ENCODE measurements around the gene DYNLRB1.

The DYNLRB1 gene

DNA sequence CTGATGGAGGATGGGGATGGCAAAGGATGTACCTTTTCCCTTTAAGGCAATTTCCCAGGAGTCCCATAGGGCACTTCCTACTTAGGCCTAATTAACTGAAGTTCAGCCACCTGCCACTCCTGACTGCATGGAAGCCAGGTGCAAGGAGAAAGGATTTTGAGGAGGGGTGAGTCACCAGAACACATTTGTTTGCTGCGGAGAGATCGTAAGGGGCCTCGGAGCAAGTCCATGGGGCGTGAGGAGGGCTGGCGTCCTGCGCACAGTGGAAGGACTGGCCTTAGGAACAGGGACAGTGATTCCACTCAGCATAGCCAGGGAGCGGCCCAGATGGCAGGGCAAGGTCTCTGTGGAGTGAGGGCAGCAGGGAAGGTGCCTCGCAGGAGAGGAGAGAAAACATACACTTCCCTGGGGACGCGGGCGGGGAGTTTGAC lies 30.5 kb downstream of the DYNLRB1 start:
- H3K4me3 ChIP-seq (ENCODE audit: low read length) = no peak overlapping the region
- no peak for DNase-seq (ENCODE audit: low read depth, low spot score)

DNA sequence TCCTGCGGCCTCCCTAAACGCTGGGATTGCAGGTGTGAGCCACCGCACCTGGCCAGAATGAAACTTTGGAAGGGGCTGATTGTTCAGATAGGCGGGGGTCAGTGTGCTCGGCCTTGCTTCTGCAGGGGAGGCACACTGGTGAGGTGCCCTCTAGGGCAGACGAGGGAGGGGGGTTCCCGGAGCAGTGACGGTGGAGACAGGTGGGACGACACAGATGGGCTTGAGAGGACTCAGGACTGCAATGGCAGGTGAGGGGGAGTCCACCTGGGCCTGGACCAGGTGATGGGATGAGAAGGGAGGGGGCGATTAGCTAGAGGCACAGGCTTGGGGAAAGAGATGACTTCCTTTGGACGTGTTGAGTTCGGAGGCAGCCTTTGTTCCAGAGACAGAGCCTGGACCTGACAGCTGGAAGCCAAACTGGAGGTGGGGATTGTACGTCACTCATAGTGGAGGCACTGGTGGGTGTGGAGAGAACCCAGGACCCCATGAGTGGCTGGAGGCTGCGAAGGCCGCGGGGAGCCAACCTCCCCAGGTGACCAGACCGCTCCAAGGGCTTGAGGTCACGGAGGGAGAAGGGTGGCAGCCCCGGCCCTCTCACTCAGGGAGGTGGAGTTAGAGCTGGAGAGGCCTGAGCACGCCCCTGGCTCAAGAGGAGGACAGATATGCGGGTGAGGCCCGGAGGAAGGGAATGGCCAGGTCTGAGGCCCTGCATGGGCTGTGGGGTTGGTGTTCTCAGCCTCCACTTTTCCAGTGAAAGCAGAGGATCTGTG lies 31.8 kb downstream of the DYNLRB1 start:
- H3K4me3 ChIP-seq (ENCODE audit: low read length) = no peak overlapping the region
- no peak for DNase-seq (ENCODE audit: low read depth, low spot score)

DNA sequence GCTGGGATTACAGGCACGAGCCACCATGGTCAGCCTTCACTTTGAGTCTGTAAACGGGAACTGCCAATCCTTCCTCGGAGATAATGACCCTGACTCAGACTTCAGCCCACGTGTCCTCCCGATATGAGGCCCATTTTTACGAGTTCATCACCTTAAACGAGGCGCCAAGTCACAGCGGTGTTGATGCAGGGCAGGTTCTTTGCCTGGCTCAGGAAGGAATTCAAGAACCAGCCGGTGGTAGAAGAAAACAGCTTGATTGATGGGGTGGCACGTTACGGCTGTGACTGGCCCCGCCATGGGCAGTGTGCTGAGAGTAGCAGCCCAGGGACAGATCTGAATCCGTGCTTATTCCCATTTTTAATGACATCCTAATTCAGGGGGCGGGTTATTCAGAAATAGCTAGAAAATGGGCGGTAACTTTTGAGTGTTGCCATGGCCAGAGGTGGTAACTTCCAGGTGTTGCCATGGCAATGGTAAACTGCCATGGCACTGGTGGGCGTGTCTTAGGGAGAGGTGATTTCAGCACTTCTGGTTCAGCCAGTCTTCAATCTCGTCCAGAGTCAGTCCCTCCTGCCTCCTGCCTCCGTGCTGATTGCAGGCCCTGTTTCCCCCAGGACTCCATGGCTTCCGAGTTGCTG lies 33.2 kb downstream of the DYNLRB1 start:
- no peak for DNase-seq (ENCODE audit: low read depth, low spot score)
- H3K4me3 ChIP-seq (ENCODE audit: low read length) = no peak overlapping the region

DNA sequence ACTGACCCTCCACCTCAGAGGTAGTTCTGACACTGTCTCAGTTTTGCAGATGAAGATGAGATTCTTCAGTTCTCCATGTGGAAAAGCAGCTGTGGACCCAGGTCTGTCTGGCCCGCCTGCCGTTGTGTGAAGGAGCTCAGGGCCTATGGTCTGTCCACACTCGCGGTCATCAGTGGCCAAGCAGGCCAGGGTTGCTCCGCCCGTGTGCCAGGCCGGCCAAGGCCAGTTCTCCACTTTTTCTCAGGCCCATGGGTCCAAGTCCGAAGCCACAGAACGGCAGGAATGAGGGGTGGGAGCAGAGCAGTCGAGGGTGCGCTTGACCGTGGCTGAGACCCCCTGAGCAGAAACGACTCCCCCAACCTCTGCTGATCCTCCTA lies 33.7 kb downstream of the DYNLRB1 start:
- no peak overlapping the region for H3K4me3 ChIP-seq (ENCODE audit: low read length)
- no peak for DNase-seq (ENCODE audit: low read depth, low spot score)

DNA sequence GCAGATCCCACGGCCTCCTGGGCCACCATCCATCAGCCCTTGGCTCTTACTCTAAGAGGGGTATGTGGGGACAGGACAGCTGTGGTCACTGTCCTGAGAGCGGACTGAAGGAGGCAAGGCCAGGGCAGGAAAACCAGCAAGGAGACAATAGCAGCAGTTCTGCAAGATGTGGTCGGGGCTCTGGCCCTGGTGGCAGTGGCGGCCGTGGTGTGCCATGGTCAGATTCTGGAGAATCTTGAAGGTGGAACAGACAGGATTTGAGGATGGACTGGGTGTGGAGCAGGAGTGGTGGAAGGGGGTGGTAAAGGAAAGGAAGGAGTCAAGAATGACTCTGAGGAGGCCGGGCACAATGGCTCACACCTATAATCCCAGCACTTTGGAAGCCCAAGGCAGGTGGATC lies 36.3 kb downstream of the DYNLRB1 start:
- H3K4me3 ChIP-seq (ENCODE audit: low read length) = no peak overlapping the region
- no peak for DNase-seq (ENCODE audit: low read depth, low spot score)

DNA sequence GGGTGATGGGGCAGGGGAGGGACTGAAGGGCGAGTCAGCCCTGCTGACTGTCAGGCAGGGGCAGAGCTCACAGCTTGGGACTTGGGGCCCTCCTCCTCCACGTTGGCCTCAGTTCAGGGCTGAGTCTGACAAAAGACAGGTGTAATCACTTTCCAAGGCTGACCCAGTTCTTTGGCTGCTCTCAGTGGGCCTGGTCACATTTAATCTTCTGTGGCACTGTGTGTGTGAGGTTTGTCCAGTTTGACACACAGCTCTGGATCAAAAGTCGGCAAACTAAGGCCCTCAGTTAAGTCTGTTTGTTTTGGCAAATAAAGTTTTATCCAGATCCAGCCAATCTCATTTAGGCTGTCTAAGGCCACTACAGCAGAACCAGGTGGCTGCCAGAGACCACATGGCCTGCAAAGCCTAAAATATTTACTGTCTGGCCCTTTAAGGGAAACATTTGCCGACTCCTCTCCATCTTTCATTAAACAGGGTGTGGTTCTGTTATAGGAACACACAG lies 37.2 kb downstream of the DYNLRB1 start:
- no peak for DNase-seq (ENCODE audit: low read depth, low spot score)

DNA sequence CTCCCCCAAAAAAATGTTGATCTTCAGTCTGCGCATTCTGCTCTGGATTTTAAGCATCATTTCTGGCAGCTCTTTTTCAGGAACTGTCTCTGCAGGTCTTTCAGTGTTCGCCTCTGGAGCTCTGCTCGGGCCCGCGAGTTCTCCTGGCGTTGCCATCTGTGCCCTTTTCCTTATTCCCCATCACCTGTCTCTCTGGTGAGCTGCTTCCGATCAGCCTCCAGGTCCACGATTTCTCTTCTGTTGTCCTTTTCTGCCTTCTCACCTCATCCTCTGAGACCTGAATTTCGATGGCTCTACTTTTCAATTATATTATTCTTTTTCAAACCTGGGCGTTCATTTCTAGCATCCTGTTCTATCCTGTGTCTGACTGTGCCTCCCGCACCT lies 41.7 kb downstream of the DYNLRB1 start:
- no peak overlapping the region for H3K4me3 ChIP-seq (ENCODE audit: low read length)
- no peak for DNase-seq (ENCODE audit: low read depth, low spot score)

More for the DNA sequence above, 37.2 kb downstream of the DYNLRB1 start:
- H3K4me3 ChIP-seq (ENCODE audit: low read length) = no peak overlapping the region

DNA sequence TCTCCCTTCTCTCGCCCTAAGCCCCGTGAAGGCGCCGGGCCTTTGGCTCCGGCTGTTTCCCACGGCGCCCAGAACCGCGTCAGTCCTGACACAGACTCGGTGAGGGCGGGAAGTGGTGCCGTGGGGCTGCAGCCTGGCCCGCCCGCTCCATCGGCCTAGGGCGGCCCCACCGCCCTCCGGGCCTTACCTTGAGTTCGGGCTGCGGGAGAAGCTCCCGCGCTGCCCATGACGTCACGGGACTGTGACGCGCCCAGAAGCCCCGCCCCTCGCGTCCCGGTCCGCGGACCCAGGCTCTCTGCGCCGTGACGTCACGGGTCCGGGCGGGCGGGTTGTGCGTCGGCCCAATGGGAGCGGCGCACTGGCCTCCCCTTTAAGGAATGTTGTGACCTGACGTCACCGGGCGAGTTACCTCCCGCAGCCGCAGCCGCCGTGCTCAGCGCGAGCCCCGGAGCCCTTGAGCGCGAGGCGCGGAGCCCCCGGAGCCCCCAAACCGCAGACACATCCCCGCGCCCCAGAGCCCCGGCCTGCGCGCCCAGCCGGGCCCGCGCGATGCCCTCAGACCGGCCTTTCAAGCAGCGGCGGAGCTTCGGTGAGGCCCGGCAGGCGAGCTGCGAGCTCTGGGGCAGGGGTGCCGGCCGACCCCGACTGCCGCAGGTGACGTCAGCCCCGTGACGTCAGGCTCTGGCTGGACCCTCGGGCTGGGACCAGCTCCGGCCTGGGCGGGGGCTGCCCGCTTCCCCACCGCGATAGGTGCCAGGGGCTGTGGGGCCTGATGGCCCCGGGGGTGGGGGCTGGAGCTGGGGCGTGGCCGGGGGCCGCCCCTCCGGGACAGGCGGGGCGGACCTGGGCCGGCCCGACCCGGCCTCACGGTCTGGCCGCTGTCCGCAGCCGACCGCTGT lies 42.3 kb downstream of the DYNLRB1 start, which contains the start of gene MAP1LC3A:
MAP1LC3A (plus strand) TSS at position 399 of the 899 bp plus-strand sequence; CDS start at position 550, 151 bp downstream.
- no peak within 1 kb of the TSS for H3K4me3 ChIP-seq (ENCODE audit: low read length)
- no peak for DNase-seq (ENCODE audit: low read depth, low spot score)

DNA sequence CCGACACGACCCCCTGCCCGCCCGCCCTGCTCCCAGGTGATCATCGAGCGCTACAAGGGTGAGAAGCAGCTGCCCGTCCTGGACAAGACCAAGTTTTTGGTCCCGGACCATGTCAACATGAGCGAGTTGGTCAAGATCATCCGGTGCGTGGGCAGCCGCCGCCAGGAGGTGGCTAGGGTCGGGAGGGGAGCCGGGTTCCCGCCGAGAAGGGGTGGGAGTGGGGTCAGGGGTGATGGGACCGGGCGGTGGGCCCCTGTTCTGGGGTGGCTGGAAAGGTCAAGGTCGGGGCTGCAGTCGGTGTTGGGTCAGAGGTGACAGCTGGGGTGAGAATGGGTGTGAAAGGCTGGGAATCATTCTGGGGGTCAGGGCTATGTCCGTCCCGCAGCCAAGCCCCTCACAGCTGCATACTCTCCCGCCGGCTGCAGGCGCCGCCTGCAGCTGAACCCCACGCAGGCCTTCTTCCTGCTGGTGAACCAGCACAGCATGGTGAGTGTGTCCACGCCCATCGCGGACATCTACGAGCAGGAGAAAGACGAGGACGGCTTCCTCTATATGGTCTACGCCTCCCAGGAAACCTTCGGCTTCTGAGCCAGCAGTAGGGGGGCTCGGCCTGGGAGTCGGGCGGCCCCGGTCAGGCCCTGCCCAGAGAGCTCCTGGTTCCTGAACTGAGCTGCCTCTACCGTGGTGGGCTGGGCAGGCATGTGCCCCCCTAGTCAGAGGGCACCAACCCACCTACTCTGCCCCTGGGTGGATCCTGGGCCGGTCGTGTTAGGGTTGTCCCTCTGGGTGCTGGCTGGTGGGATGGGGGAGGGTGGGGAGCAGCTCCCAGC lies 43.3 kb downstream of the DYNLRB1 start:
- no peak for DNase-seq (ENCODE audit: low read depth, low spot score)
- no peak overlapping the region for H3K4me3 ChIP-seq (ENCODE audit: low read length)

DNA sequence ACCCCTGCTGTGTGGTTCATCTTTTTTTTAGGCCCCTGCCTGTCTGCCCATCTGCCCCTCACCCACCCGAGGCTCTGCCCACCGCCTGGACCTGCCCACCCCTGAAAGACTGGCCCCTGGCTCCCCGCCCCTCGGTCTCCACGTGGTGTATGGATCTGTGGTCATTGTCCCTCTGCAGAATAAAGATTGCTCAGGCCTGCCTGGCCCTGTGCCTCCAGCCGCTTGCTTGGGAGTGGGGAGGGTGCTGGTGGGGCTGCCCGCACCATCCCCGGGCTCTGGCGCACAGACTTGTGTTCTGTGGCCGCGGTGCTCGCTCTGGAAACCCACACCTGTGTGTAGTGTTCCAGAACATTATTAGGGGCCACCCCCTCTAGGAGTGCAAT lies 43.9 kb downstream of the DYNLRB1 start:
- no peak overlapping the region for H3K4me3 ChIP-seq (ENCODE audit: low read length)
- DNase-seq (ENCODE audit: low read depth, low spot score) = no peak

DNA sequence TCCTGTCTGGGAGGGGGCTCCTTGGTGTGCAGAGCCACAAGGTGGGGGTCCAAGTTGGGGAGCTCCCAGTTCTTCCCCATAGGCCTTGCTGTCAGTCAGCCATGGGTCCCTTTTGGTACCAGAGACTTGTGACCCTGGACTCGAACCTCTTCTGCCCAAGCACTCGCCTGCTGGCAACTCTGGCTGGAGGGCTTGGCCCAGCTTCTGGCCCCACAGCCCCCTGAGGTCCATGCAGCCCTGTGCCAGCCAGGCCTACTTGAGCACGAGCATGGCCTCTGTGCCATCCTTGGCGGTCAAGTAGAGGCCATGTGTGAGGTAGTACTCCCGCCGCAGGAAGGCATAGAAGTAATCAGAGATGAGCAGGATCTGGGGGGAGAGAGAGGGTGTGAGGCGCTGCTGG lies 44.4 kb downstream of the DYNLRB1 start:
- no peak for DNase-seq (ENCODE audit: low read depth, low spot score)
- no peak overlapping the region for H3K4me3 ChIP-seq (ENCODE audit: low read length)

DNA sequence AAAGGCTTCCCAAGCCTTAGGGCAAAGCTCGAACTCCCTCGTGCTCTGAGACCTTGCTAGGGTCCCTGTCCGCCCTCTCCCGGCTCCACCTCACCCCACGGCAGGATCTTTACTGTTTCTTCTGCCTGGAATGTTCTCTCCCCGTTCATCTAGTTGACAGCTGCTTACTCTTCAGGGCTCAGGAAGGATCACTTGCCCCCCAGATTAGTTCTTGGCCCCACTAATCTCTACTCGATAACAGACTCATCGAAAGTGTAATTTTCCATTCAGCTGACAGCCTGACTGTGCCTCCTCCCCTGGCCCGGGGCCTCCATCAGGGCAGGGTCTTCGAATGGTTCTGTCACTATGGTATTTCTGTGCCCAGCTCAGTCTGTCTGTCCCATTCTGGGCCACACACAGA lies 45.4 kb downstream of the DYNLRB1 start:
- no peak for DNase-seq (ENCODE audit: low read depth, low spot score)
- H3K4me3 ChIP-seq (ENCODE audit: low read length) = no peak overlapping the region

DNA sequence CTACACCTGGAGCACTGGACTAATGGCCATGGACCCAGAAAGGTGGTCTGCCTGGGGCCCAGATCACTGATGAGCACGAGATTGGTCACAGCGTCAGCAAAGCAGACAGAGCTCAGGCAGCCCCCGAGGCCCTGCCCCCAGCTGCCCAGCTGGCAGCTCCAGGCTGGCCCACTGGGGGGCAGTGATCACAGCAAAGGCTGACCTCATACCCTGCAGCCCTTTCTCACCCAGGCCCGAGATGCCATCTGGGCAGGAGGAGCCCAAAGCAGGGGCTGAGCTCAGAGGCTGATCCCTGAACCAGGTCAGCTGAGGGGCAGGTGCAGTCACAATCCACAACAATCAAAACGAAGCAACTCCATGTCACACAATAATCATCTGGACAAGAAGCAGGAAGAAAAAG lies 46.4 kb downstream of the DYNLRB1 start:
- DNase-seq (ENCODE audit: low read depth, low spot score) = no peak
- H3K4me3 ChIP-seq (ENCODE audit: low read length) = no peak overlapping the region

DNA sequence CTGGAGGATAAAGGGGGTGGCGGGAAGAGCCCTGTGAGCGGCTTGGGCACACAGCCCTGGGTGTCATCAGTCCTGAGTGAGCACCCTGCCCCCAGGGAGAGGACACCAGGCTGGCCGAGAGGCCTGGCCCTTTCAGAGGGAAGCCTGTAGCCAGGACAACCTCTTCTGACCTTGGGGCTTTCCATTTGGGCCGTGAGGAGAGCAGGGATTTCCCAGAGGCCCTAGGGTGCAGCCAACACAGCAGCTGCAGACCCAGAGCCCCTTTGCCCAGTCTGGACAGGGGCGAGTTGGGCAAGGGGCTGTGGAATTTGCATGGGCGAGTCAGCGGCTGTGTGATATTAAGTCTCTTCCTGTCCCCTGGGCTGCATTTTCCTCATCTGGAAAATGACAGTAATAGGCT lies 48.6 kb downstream of the DYNLRB1 start:
- no peak overlapping the region for H3K4me3 ChIP-seq (ENCODE audit: low read length)
- DNase-seq (ENCODE audit: low read depth, low spot score) = no peak

DNA sequence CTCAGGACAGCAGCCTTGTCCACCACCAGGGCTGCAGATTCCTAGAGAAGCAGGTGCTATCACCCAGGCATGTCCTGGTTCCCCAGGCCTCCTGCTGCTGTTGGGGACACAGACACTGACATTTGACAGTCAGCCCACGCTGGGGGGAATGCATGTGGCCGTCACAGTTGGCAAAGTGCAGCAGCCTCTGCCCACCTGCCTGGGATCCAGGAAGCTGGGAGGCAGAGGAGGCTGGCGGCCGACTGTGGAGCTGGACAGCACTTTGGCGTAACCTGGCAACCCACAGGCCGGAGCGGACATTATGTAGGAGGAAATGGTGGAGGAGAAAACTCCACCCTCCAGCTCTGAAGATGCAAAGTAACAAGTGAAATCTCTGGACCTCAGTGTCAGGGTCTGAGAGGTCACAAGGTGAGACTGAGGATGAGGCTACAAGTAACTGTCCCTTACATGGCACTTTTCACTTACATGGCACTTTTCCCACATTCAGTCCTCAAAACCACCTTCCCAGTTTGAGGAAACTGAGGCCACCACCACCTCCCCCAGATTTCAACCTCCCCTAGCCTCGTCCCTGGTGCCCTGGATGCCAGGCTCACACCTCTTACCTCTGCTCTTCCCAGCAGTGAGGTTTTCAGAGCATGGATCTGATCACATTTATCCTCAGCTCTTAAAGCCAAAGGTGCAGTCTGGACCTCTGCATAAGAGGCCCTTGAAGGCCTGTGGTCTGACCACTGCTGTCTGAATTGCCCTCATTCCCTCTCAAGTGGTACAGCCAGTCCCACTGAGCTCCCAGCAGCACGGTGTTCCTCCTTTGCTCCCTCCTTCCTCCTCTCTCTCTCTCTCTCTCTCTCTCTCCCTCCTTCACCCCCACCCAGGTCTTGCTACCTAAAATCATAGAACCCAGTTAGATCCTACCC lies 51.0 kb downstream of the DYNLRB1 start:
- no peak for DNase-seq (ENCODE audit: low read depth, low spot score)

DNA sequence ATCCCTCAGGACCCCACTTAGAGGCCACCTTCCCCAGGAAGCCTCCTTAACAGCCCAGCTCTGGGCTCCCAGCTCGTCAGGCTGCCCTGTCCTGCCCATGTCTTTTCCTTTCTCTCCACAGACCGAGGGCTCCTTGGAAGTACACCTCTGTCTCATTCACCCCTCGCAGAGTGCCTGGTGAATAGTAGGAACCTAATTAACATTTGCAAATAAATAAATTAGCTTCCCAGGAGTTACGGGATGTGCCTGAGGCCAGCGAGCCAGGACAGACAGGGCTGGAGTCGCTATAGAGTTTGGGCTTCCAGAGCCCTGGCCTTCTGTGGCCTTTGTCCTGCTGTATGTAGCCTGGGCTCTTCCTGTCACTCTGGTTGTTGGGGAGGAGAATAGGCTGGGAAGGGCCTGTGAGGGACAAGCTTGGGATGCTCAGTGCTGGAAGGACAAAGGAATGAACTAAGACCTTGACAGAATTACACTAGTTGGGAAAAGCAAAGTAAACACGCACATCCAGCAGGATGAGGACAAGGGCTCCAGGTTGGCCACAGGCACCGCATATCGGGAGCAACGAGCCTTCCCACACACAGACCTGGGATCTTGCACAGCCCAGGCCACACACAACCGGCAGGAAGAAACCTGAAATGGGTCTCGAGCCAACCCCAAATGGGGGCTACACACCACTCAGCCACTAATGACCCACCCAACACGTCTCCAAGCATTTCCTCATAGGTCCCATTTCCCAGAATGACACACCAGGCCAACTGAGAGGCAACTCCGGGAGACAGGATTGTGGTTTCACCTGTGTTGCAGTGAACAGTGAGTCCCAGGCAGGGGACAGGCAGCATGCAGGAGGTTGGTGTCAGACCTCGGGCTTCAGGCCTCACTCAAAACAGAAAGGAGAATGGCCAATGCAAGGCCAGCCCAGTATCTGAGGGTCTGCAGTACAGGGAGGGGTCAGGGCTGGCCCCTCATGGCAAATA lies 52.0 kb downstream of the DYNLRB1 start:
- H3K4me3 ChIP-seq (ENCODE audit: low read length) = no peak overlapping the region
- DNase-seq (ENCODE audit: low read depth, low spot score) = no peak

More for the DNA sequence above, 51.0 kb downstream of the DYNLRB1 start:
- H3K4me3 ChIP-seq (ENCODE audit: low read length) = no peak overlapping the region

DNA sequence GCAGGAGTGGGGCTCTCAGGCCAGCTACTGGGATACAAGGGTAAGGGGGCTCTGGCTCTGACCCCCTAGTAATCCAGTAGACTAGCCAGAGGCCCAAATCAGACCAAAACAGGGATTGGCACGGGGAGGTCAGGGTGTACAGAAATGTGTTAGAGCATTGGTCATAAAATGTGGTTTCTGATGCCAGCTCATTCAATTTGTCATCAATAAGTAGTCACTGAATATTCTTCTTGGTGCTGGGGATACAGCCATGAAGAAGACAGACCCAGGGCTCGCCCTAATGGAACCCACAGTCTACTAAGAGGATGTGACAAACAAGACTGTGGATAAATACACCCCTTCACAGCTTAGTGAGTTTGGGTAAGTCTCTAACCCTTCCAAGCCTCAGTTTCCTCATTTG lies 53.4 kb downstream of the DYNLRB1 start:
- no peak for DNase-seq (ENCODE audit: low read depth, low spot score)
- no peak overlapping the region for H3K4me3 ChIP-seq (ENCODE audit: low read length)

Measured in Jurkat, Clone E6-1 (cell line).